ENCODE measurements around the gene SLC35B2.

- TF ChIP-seq CTCF (IDR thresholded peaks at IDR 0.05; ENCODE audit: poor library complexity) (no peak), EZH2 (IDR thresholded peaks at IDR 0.05; ENCODE audit: borderline replicate concordance) (no peak), EZH2phosphoT487 (IDR thresholded peaks at IDR 0.05; ENCODE audit: low read depth, severe bottlenecking, unreplicated experiment) (no peak)
These were observed 13.4 kb upstream of the SLC35B2 start for GRCh38 chr6:44270526-44271405.
